HG02678 (cell line): ENCODE data around the gene VSTM4.

Experiments used
- ATAC-seq: cut with Tn5 transposase; IDR thresholded peaks from one replicate; pipeline ENCODE4 v1.9.1; 2021; ENCODE audit warnings: mild to moderate bottlenecking, moderate library complexity; ENCODE audit not compliant: unreplicated experiment

VSTM4 gene

GRCh38 chr10:49143249-49143648 lies 27.9 kb upstream of the VSTM4 start:
- no peak for ATAC-seq

DNA sequence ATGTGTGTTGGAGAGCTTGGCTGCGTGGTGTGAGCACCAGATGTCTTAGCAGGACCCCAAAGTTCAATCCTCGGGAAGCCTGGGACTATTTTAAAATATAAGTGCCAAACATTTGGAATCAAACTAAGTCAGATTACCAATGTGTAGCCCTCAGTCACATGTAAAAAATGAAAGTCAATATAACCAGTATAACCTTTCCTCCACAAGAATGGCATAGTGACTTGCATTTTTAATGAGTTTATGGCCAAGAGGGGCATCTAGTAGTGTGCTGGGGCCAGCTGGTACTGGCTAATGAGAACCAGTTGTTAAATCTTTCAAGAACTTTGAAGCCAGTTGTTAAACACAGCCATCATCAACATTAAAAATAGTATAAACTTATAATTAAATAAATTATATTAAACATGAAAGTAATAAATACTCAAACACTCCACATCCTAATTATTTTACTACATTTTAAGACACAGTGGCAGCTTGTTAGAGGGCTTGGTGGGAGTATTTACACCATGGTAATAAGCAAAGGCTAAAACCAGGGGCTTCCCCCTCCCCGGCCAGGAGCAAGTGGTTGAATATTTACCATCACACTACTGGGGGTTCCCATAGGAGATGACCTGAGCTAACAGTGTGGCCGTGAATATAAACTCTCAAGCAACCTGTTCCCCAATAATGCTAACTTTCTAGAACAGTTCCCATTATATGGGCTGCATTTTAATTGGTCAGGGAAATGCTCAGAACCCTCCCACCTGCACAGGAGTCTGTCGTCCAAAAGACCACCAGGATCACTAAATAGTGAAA lies 26.4 kb upstream of the VSTM4 start:
- ATAC-seq, result peak; percentile 75

GRCh38 chr10:49140304-49141177 lies 25.2 kb upstream of the VSTM4 start:
- no peak for ATAC-seq

- ATAC-seq, result no peak
These were observed 24.5 kb upstream of the VSTM4 start for GRCh38 chr10:49139846-49140195.

DNA sequence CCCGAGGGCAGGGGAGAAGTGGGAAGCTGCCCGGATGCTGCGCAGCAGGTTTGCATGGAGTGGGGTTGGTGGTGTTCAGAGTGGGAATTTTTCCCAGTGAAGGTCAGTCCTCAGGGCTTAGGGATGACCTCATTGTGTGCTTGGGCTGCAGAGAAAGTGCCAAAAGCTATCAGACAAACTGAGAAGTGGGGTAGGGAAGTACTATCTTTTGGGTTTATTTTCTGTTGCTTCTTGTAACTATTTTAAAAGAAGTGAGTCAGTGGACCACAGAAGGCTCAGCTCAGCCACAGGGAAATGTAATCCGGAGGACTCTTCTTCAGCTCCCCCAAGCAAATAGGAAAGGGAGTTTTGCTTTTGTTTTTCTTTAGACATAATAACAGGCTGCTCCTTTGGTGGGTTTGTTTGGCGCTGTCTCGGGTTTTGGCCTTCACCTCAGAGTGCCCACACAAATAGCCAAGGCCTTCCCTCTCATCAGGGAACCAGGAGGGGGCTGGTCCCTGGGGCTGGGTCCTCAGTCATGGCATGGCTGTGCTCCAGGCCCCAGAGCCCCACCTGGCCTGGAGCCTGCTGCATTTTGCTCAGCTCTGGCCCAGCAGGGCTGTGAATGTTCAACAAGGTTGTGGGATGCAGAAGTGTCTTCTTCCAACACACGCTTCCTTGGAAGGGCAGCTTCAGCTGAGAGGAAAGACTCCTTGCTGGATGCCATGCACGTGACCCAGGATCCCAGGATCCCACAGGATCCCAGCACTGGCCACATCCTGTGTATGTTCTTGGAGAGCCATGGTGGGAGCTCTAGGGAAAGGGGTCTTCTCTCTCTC lies 23.9 kb upstream of the VSTM4 start:
- no peak for ATAC-seq

DNA sequence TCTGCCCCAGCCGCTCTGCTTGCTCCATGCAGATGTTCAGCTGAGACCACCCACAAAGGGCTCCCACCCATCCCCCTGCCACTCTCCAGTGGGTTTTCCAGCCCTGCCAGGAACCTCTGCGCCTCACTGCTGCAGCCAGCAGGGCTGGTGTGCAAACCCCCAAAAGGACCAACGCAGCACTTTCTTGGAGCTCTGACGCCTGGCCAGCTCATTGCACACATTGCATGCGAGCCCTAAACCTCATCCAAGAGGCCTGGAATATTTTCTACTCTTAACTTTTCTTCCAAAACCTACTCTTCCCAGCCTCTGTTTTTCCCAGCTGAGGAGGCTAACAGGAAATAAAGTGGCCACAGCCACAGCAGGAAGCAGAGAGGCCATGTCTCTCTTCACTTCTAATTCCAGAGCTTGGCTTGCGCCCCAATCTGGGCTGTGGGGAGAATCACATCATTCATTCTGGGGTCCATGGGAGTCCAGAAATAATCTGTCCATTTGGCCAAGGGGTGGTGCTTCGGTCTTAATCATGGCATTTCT lies 23.1 kb upstream of the VSTM4 start:
- no peak for ATAC-seq

GRCh38 chr10:49136525-49136924 lies 21.2 kb upstream of the VSTM4 start:
- no peak for ATAC-seq

- ATAC-seq, result no peak
These were observed 20.4 kb upstream of the VSTM4 start for GRCh38 chr10:49135575-49136313.

DNA sequence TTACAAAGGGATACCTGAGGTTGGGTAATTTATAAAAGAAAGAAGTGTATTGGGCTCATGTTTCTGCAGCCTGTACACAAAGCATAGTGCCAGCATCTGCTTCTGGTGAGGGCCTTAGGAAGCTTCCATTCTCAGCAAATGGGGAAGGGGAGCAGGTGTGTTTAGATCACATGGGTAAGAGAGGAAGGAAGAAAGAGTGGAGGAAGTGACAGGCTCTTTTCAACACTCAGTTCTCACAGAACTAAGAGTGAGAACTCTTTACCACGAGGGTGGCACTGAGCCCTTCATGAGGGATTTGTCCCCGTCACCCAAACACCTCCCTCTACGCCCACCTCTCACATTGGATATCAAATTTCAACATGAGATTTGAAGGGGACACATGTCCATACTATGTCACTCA lies 19.0 kb upstream of the VSTM4 start:
- no peak for ATAC-seq

DNA sequence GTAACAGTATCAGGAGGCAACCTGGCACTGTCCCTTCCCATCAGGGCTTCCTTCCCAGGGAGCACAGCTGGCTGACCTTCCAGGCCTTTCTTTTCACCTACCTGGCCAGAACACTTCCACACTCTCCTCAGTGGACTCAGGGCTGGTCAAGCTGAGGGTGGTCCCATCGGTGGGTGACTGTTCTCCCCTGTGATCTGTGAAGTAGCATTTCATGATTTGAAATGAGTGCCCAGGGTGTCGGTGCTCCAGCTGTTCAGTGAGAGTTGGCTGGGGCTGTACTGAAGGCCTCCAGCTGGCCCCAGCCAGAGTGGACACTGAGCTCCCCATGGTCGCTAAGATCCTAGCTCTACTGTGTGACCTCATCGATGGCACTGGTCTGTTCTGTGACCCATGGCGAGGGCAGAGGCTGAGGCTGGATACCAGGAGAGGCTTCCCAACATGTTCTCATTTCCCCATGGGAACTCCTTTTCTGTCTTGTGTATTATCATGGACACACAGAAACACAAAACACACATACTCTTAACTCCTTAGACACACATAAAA lies 18.5 kb upstream of the VSTM4 start, which contains the start of gene FAM170B:
Gene FAM170B, minus strand, starts transcription at position 316 of the 543 bp plus-strand sequence. Its CDS starts 103 bp downstream, at position 213.
- no peak for ATAC-seq

DNA sequence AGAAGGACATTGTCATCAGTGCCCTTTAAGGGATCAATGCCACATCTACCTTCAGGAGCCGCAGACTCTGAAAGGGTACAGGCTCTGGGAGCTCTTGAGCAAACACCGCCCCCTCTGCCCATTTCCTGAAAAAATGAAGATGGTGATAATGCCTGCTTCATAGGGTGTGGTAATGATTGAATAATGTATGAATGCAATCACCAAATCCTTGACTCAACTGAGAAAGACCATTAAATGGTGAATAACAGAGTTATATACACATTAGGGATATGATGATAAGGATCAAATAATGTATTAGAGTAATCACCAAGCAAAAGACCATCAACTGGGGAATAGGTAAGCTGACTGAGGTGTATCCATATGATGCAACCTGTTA lies 17.0 kb upstream of the VSTM4 start:
- no peak for ATAC-seq

DNA sequence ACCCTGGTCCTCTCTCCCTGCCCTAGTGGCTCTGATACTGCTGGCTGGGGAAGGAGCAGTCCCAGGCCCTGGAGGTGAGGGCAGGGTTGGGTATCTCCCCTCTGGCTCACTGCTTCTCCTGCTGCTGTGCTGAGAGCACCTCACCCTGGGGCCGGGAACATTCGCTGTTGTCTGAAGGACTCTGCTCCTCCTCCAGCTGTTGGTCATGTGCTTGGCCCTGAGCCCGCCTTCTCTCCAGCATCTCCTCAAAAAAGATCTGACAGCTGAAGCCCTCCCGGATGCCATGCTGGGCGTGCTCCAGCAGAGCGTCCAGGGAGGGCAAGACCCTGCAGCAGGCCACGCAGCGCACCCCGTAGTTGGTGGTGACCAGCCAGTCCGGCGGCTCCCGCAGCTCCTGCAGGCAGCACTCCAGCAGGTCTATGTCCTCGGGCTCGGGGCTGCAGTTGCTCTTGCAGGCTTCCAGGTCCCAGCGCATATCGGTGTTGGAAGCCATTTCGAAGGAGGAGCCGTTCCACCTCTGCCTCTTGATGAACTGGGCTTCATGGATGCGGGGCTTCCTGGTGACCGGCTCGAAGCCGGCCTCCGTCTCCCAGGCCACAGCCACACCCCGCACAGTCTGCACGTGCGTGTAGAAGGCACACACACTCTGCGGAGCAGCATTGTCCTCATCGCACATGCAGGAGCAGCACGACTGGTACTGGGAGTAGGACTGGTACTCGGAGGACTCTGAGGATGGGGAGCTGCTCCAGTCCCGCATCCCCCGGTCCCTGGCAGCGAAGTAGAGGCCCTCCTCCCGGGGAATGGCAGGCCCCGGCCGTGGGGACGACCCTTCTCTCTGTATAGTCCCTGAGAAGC lies 16.4 kb upstream of the VSTM4 start:
- ATAC-seq, result no peak

- no peak for ATAC-seq
These were observed 14.1 kb upstream of the VSTM4 start for GRCh38 chr10:49129376-49129775.

- no peak for ATAC-seq
These were observed 13.5 kb upstream of the VSTM4 start for GRCh38 chr10:49128854-49129253.

- no peak for ATAC-seq
These were observed 8.9 kb upstream of the VSTM4 start for GRCh38 chr10:49123981-49124950.

DNA sequence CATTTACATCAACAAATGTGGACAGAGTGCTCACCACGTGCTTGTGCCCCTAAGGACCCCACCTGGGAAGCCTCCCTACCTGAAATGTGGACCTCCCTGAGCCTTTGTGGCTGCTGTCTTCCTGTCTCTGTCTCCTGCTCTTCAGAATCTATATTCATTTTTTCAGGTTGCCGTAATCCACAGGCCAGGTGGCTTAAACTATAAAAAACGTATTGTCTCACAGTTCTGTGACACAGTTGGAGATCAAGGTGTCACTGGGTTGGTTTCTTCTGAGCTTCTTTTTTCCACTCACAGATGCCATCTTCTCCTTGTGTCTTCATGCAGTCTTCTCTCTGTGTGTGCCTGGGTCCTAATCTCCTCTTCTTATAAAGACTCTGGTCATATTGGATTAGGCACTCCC lies 5.6 kb upstream of the VSTM4 start:
- ATAC-seq, result no peak

DNA sequence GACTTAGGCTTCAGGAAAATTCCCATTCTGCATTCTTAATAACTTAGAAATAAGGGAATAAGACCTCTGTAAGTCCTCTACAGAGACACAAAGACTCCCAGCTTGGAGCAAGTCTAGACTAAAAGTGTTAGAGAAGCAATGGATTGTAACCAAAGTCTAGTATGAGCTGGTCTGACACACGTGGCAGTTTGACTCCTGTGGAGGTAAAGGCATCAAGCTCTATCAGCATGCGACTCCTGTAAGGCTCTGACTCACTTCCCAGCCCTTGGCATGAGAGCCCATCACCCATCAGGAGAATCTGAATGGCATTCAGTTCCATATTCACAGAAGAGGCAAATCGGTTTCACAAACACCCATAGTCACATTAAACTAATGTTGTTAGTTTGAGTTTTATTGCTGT lies 4.4 kb upstream of the VSTM4 start:
- no peak for ATAC-seq
